ENCODE measurements around the gene FKRP.
"Not testable (repeated sequence)": the region's sequence is repeated elsewhere in the genome, so short reads cannot be mapped to it uniquely, and the experiment has no call there.

Gene FKRP

GRCh38 chr19:46786236-46787039 is 40.6 kb downstream of the FKRP start:
- DNase-seq: peak; percentile 84

GRCh38 chr19:46787040-46787330 is 41.1 kb downstream of the FKRP start:
- no peak for DNase-seq

GRCh38 chr19:46787331-46788261 is 41.7 kb downstream of the FKRP start:
- DNase-seq: peak; percentile 30

GRCh38 chr19:46788262-46788967 is 42.6 kb downstream of the FKRP start, which contains the start of gene SLC1A5:
Gene SLC1A5, minus strand, starts transcription at chr19:46788594. Its CDS starts 629 bp downstream, at chr19:46787965.
- DNase-seq: peak; percentile 97

GRCh38 chr19:46788968-46789338 is 43.1 kb downstream of the FKRP start:
- DNase-seq: no peak

- no peak for DNase-seq
Measured at GRCh38 chr19:46789371-46789770, 43.5 kb downstream of the FKRP start.

GRCh38 chr19:46791944-46792343 is 46.1 kb downstream of the FKRP start:
- peak; percentile 18 for DNase-seq

- DNase-seq: no peak
Measured at GRCh38 chr19:46797881-46798280, 52.0 kb downstream of the FKRP start.

- DNase-seq: no peak
Measured at GRCh38 chr19:46798713-46799112, 52.9 kb downstream of the FKRP start.

GRCh38 chr19:46802152-46802551 is 56.3 kb downstream of the FKRP start:
- no peak for DNase-seq

GRCh38 chr19:46803555-46803954 is 57.7 kb downstream of the FKRP start:
- DNase-seq: no peak

- not testable (repeated sequence) for DNase-seq
Measured at GRCh38 chr19:46804432-46804831, 58.6 kb downstream of the FKRP start.

- no peak for DNase-seq
Measured at GRCh38 chr19:46806656-46807055, 60.8 kb downstream of the FKRP start.

Data from KG1 (cell line).